HEK293 (cell line): ENCODE data around the gene MALAT1.

Experiments used
- CTCF ChIA-PET: fragments of 350-600 bp; formaldehyde crosslinking; extraction: SDS; loops from one replicate; lab custom pipeline; 2021; ENCODE audit warnings: antibody characterized with exemption; lab: Yijun Ruan, JAX
- POLR2A ChIA-PET: fragments of 300-600 bp; formaldehyde crosslinking; extraction: SDS; loops from one replicate; lab custom pipeline; 2020; ENCODE audit warnings: antibody characterized with exemption, inconsistent platforms; lab: Yijun Ruan, JAX
- H3K27ac ChIP-seq: fragments of 200-500 bp; sonication (Bioruptor generic); 2 replicates; pipeline ENCODE4 v1.5.1; 2014; ENCODE audit warnings: low read depth, low read length, control low read depth, inconsistent platforms; ENCODE audit errors: extremely low read depth
- H3K36me3 ChIP-seq, 2 experiments: fragments of 200-500 bp in 1 of 2; sonication (Bioruptor generic) in 1 of 2; 1 replicate in 1 of 2; 2 replicates in 1 of 2; pipeline ENCODE4 v1.5.1; 2014 to 2017; ENCODE audit warnings: inconsistent platforms in 2 of 2, low read length in 2 of 2; ENCODE audit not compliant: control insufficient read depth in 2 of 2, insufficient read depth in 1 of 2
- H3K4me1 ChIP-seq: fragments of 200-500 bp; sonication (Bioruptor generic); 2 replicates; pipeline ENCODE4 v1.5.1; 2014; ENCODE audit warnings: mild to moderate bottlenecking, low read length, inconsistent platforms; ENCODE audit not compliant: control insufficient read depth, insufficient read depth
- H3K4me3 ChIP-seq: 2 replicates; pipeline ENCODE4 v1.5.1; 2011; ENCODE audit warnings: low read depth, mild to moderate bottlenecking, control low read depth, low read length, moderate library complexity
- H3K9me3 ChIP-seq: fragments of 200-500 bp; sonication (Bioruptor generic); 2 replicates; pipeline ENCODE4 v1.5.1; 2014; ENCODE audit warnings: low read depth, low read length, inconsistent platforms; ENCODE audit not compliant: control insufficient read depth, insufficient read depth
- BCL11B ChIP-seq: fragments of 450-650 bp; formaldehyde crosslinking; IDR thresholded peaks from 2 replicates; pipeline ENCODE4 v1.5.1; 2016; ENCODE audit warnings: low read depth, missing biosample characterization, missing genetic modification characterization
- CTCF ChIP-seq: fragments of 450-650 bp; formaldehyde crosslinking; IDR thresholded peaks from 2 replicates; pipeline ENCODE4 v1.5.1; 2016; ENCODE audit warnings: missing biosample characterization, missing genetic modification characterization
- PATZ1 ChIP-seq: fragments of 450-650 bp; formaldehyde crosslinking; IDR thresholded peaks from 2 replicates; pipeline ENCODE4 v1.5.1; 2016; ENCODE audit warnings: missing biosample characterization, missing genetic modification characterization
- SCRT2 ChIP-seq: fragments of 450-650 bp; formaldehyde crosslinking; IDR thresholded peaks from 2 replicates; pipeline ENCODE4 v1.5.1; 2016; ENCODE audit warnings: missing biosample characterization, missing genetic modification characterization
- ZBTB44 ChIP-seq: fragments of 450-650 bp; IDR thresholded peaks from 2 replicates; pipeline ENCODE4 v1.5.1; 2018; ENCODE audit warnings: missing biosample characterization, mild to moderate bottlenecking, missing genetic modification characterization
- ZEB2 ChIP-seq: fragments of 450-650 bp; formaldehyde crosslinking; IDR thresholded peaks from 2 replicates; pipeline ENCODE4 v1.5.1; 2016; ENCODE audit warnings: missing biosample characterization, missing genetic modification characterization
- ZNF140 ChIP-seq: fragments of 450-650 bp; formaldehyde crosslinking; IDR thresholded peaks from 2 replicates; pipeline ENCODE4 v1.5.1; 2016; ENCODE audit warnings: missing biosample characterization, missing genetic modification characterization
- ZNF18 ChIP-seq: fragments of 450-650 bp; formaldehyde crosslinking; IDR thresholded peaks from 2 replicates; pipeline ENCODE4 v1.5.1; 2016; ENCODE audit warnings: missing biosample characterization, missing genetic modification characterization
- ZNF26 ChIP-seq: fragments of 450-650 bp; formaldehyde crosslinking; IDR thresholded peaks from 2 replicates; pipeline ENCODE4 v1.5.1; 2016; ENCODE audit warnings: missing biosample characterization, missing genetic modification characterization
- ZNF311 ChIP-seq: fragments of 450-650 bp; formaldehyde crosslinking; IDR thresholded peaks from 2 replicates; pipeline ENCODE4 v1.5.1; 2017; ENCODE audit warnings: missing biosample characterization, missing genetic modification characterization, borderline replicate concordance
- ZNF404 ChIP-seq: fragments of 450-650 bp; formaldehyde crosslinking; IDR thresholded peaks from 2 replicates; pipeline ENCODE4 v1.5.1; 2017; ENCODE audit warnings: missing biosample characterization, missing genetic modification characterization
- ZNF558 ChIP-seq: fragments of 450-650 bp; formaldehyde crosslinking; IDR thresholded peaks from 2 replicates; pipeline ENCODE4 v1.5.1; 2016; ENCODE audit warnings: missing biosample characterization, missing genetic modification characterization
- ZNF707 ChIP-seq: fragments of 450-650 bp; formaldehyde crosslinking; IDR thresholded peaks from 2 replicates; pipeline ENCODE4 v1.5.1; 2016; ENCODE audit warnings: missing biosample characterization, missing genetic modification characterization
- ZNF768 ChIP-seq: fragments of 450-650 bp; formaldehyde crosslinking; IDR thresholded peaks from 2 replicates; pipeline ENCODE4 v1.5.1; 2018; ENCODE audit warnings: missing biosample characterization, mild to moderate bottlenecking, missing genetic modification characterization
- ZNF785 ChIP-seq: fragments of 450-650 bp; formaldehyde crosslinking; IDR thresholded peaks from 2 replicates; pipeline ENCODE4 v1.5.1; 2016; ENCODE audit warnings: missing biosample characterization, missing genetic modification characterization
- ZNF830 ChIP-seq: fragments of 450-650 bp; IDR thresholded peaks from 2 replicates; pipeline ENCODE4 v1.5.0; 2018; ENCODE audit warnings: missing biosample characterization, missing genetic modification characterization, low read depth, mild to moderate bottlenecking, moderate library complexity

MALAT1 gene

GRCh38 chr11:65529475-65530156 is 30.8 kb downstream of the MALAT1 start:
- Histone ChIP-seq H3K4me3 (no peak overlapping the region), H3K36me3 (peaks cover 6 to 79% of the 10 kb centered on the region in 2 experiments; a peak in 2 of 3 replicates), H3K4me1 (peaks cover 4% of the 10 kb centered on the region; the same call in 1 of the 2 replicates), H3K27ac (no peak overlapping the region), H3K9me3 (no peaks in the 10 kb centered on the region)
- TF ChIP-seq BCL11B (tag by site-specific recombination) (0 out of 2 replicates have a peak, but pooled peaks have one; percentile 33), ZNF768 (tag by site-specific recombination) (peak; percentile 77), ZNF140 (tag by site-specific recombination) (no peak)
- CTCF ChIA-PET, result interaction anchor here (0.6 to 3.4 kb wide), 4 partner anchors 12 to 514 kb away, joined by 3 to 21 read pairs (median 5); no protein-coding TSS in a partner anchor
- POLR2A ChIA-PET, result interaction anchor here (1.5 to 3.0 kb wide), 2 partner anchors 11 to 42 kb away, joined by 3 to 12 read pairs; no protein-coding TSS in a partner anchor

GRCh38 chr11:65530157-65530496 is 31.3 kb downstream of the MALAT1 start:
- Histone ChIP-seq H3K36me3 (peaks cover 6 to 84% of the 10 kb centered on the region in 2 experiments; a peak in 2 of 3 replicates), H3K4me3 (no peak overlapping the region)
- POLR2A ChIA-PET, result interaction anchor here (1.5 to 3.0 kb wide), 2 partner anchors 10 to 42 kb away, joined by 3 to 12 read pairs; no protein-coding TSS in a partner anchor

GRCh38 chr11:65532388-65533064 is 33.7 kb downstream of the MALAT1 start:
- Histone ChIP-seq H3K27ac (no peak overlapping the region), H3K4me3 (no peak overlapping the region), H3K36me3 (peaks cover 6 to 90% of the 10 kb centered on the region in 2 experiments; a peak in 2 of 3 replicates), H3K4me1 (no peaks in the 10 kb centered on the region), H3K9me3 (no peaks in the 10 kb centered on the region)
- TF ChIP-seq PATZ1, result no peak
- TF ChIP-seq ZEB2, result no peak
- TF ChIP-seq ZNF404 (tag by site-specific recombination), result no peak
- ChIA-PET POLR2A (interaction anchor here (0.6 kb wide), 1 partner anchor 363 kb away, joined by 4 read pairs; no protein-coding TSS in a partner anchor), CTCF (interaction anchor here (0.9 to 1.4 kb wide), 2 partner anchors 39 to 129 kb away, joined by 3 read pairs; no protein-coding TSS in a partner anchor)

More at GRCh38 chr11:65530157-65530496, 31.3 kb downstream of the MALAT1 start:
- TF ChIP-seq CTCF (tag by site-specific recombination) (0 out of 2 replicates have a peak, but pooled peaks have one; percentile 19), SCRT2 (peak; percentile 79), ZNF26 (no peak)
- no peaks in the 10 kb centered on the region for H3K9me3 ChIP-seq
- no peak overlapping the region for H3K27ac ChIP-seq
- peaks cover 4% of the 10 kb centered on the region; the same call in 1 of the 2 replicates for H3K4me1 ChIP-seq
- CTCF ChIA-PET, result interaction anchor here (0.7 to 3.4 kb wide), 5 partner anchors 11 to 59 kb away, joined by 3 to 21 read pairs (median 4); no protein-coding TSS in a partner anchor

GRCh38 chr11:65535102-65535501 is 36.3 kb downstream of the MALAT1 start:
- H3K27ac ChIP-seq, result no peak overlapping the region
- ChIA-PET CTCF (interaction anchor here (1.5 kb wide), 1 partner anchor 36 kb away, joined by 6 read pairs; no protein-coding TSS in a partner anchor), POLR2A (no interaction called here)
- H3K4me1 ChIP-seq, result no peaks in the 10 kb centered on the region; the same call in 1 of the 2 replicates
- peaks cover 6 to 87% of the 10 kb centered on the region in 2 experiments; a peak in 2 of 3 replicates for H3K36me3 ChIP-seq
- no peak overlapping the region for H3K4me3 ChIP-seq
- H3K9me3 ChIP-seq, result no peaks in the 10 kb centered on the region
- TF ChIP-seq ZNF311, result no peak
- TF ChIP-seq ZNF558 (tag by site-specific recombination), result no peak
- no peak for TF ChIP-seq ZNF785
- TF ChIP-seq SCRT2, result no peak
- no peak for TF ChIP-seq ZNF707 (tag by site-specific recombination)
- no peak for TF ChIP-seq ZNF830 (tag by site-specific recombination)
- no peak for TF ChIP-seq ZNF18 (tag by site-specific recombination)
- no peak for TF ChIP-seq ZBTB44 (tag by site-specific recombination)
